ENCODE results near the gene ZGLP1. TPM values are rescaled to one million over a fixed set of nuclear protein-coding genes. Genes with fewer than 3 reads are reported as not detected.
A peak's percentile ranks its signal among the peaks of the same experiment; 100 is the strongest.
"Not testable (repeated sequence)": the region's sequence is repeated elsewhere in the genome, so short reads cannot be mapped to it uniquely, and the experiment has no call there.

ZGLP1 gene
- total RNA-seq, result 1.3 TPM

GRCh38 chr19:10309423-10309822, at the start of gene ZGLP1:
Gene ZGLP1 (minus strand): TSS chr19:10309815.
- no peak for DNase-seq

- DNase-seq, result no peak
These were observed 46.8 kb upstream of the ZGLP1 start for GRCh38 chr19:10356431-10356830.

- DNase-seq, result no peak
These were observed 44.3 kb upstream of the ZGLP1 start for GRCh38 chr19:10353793-10354391.

- peak; percentile 11 for DNase-seq
These were observed 43.4 kb upstream of the ZGLP1 start for GRCh38 chr19:10352764-10353671.

- DNase-seq, result no peak
These were observed 36.9 kb upstream of the ZGLP1 start for GRCh38 chr19:10346509-10346908.

GRCh38 chr19:10344780-10345179, 35.2 kb upstream of the ZGLP1 start:
- no peak for DNase-seq

GRCh38 chr19:10343495-10343894, 33.9 kb upstream of the ZGLP1 start:
- no peak for DNase-seq

GRCh38 chr19:10339977-10340376, 30.4 kb upstream of the ZGLP1 start:
- DNase-seq, result no peak

- no peak for DNase-seq
These were observed 29.9 kb upstream of the ZGLP1 start, which contains the start of gene ICAM3 for GRCh38 chr19:10339380-10339960. Gene ICAM3 (minus strand): TSS chr19:10339624. CDS start chr19:10339614, 10 bp downstream.

GRCh38 chr19:10338940-10339339, 29.3 kb upstream of the ZGLP1 start:
- no peak for DNase-seq

- DNase-seq, result not testable (repeated sequence)
These were observed 27.1 kb upstream of the ZGLP1 start for GRCh38 chr19:10336725-10337124.

- no peak for DNase-seq
These were observed 25.9 kb upstream of the ZGLP1 start for GRCh38 chr19:10335352-10335985.

GRCh38 chr19:10334588-10335351, 25.2 kb upstream of the ZGLP1 start:
- DNase-seq, result peak; percentile 76

GRCh38 chr19:10333758-10334587, 24.4 kb upstream of the ZGLP1 start:
- no peak for DNase-seq

GRCh38 chr19:10332965-10333757, 23.5 kb upstream of the ZGLP1 start, which contains the start of gene RAVER1:
Gene RAVER1 (minus strand): TSS chr19:10333529. CDS start chr19:10333507, 22 bp downstream.
- peak; percentile 96 for DNase-seq

GRCh38 chr19:10332158-10332964, 22.7 kb upstream of the ZGLP1 start:
- DNase-seq, result no peak

GRCh38 chr19:10329555-10329954, 19.9 kb upstream of the ZGLP1 start:
- DNase-seq, result no peak

GRCh38 chr19:10328558-10329429, 19.2 kb upstream of the ZGLP1 start:
- no peak for DNase-seq

Measured in skin of body (tissue), 2 donors.